Activated T-helper 1 cell treated with anti-CD3 and anti-CD28 coated beads, Interleukin-12 subunit alpha, Interleukin-12 subunit beta, Interleukin-2, Interleukin-4 antibody, amounts not matched to agents 30 ng/mL and 10 ng/mL and 1 ng/mL, durations not matched to agents 14 hours and 24 hours and 36 hours (primary cell): Measurements from ENCODE around the gene PARP8. TPM values are rescaled to one million over a fixed set of nuclear protein-coding genes. Genes with fewer than 3 reads are reported as not detected.

ENCODE experiments used
- DNase-seq: peaks from one replicate; pipeline ENCODE4 v3.0.0; 2021; ENCODE audit warnings: low spot score
- H3K27ac Mint-ChIP-seq: one replicate; pipeline ENCODE4 v1.8.0; 2021; ENCODE audit warnings: mild to moderate bottlenecking, mixed read lengths
- H3K27me3 Mint-ChIP-seq: one replicate; pipeline ENCODE4 v1.8.0; 2022; ENCODE audit warnings: mild to moderate bottlenecking, moderate library complexity, mixed read lengths; ENCODE audit not compliant: insufficient read depth
- H3K36me3 Mint-ChIP-seq: one replicate; pipeline ENCODE4 v1.8.0; 2021; ENCODE audit warnings: low read depth, mixed read lengths
- H3K4me1 Mint-ChIP-seq: one replicate; pipeline ENCODE4 v1.8.0; 2021; ENCODE audit warnings: low read depth, mixed read lengths
- H3K4me3 Mint-ChIP-seq: one replicate; pipeline ENCODE4 v1.8.0; 2021; ENCODE audit warnings: mild to moderate bottlenecking, moderate library complexity, mixed read lengths
- H3K9me3 Mint-ChIP-seq: one replicate; pipeline ENCODE4 v1.8.0; 2021; ENCODE audit warnings: mixed read lengths
- intact Hi-C: fragments of 100-400 bp; cut with micrococcal nuclease; formaldehyde crosslinking; loops from one replicate; pipeline ENCODE4 v1.15.1; 2024
- total RNA-seq: library from RNA; stranded (reverse); gene quantifications from 2 replicates; pipeline ENCODE4 v1.2.3, GENCODE V29; 2022

PARP8 gene
- total RNA-seq, 1 donor from 2014 or later, result 22.9 TPM

DNA sequence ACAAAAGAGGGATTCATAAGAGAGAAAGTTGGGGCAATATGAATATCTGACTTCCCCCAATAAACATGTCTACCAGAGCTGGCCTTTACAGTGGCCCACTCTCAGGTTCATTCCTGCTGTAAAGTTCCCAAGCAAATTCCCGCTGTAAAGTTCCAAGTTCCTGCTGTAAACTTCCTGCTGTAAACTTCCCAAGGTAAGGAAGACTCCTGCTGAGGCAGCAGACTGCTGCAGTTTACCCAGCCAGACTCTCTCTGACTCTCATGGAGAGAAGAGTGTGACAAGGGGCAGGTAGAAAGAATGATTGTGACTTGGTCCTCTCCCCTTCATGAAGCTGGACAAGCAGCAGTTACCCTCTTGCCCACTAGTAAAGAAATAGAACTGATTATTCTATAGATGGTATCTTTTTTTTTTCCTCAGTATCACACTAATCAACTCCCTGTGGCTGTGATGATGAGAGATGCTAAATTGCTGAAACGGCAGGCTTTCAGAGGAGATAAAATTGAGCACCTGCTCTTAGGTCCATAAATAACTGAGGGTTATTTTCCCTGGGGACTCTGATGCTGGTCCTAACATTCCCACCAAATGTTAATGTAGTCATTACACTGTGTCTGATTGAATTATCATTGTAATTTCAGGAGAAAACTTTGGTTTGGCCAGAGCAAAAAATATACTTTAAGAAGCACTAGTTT, 220.4 kb downstream of the PARP8 start:
- H3K27ac Mint-ChIP-seq, result no peak overlapping the region
- intact Hi-C loops, result no loop called here
- H3K4me3 Mint-ChIP-seq, result no peak overlapping the region
- H3K4me1 Mint-ChIP-seq, result no peaks in the 10 kb centered on the region
- no peak for DNase-seq
- no peaks in the 10 kb centered on the region for H3K9me3 Mint-ChIP-seq
- no peaks in the 10 kb centered on the region for H3K36me3 Mint-ChIP-seq
- H3K27me3 Mint-ChIP-seq, result peaks cover 2% of the 10 kb centered on the region

DNA sequence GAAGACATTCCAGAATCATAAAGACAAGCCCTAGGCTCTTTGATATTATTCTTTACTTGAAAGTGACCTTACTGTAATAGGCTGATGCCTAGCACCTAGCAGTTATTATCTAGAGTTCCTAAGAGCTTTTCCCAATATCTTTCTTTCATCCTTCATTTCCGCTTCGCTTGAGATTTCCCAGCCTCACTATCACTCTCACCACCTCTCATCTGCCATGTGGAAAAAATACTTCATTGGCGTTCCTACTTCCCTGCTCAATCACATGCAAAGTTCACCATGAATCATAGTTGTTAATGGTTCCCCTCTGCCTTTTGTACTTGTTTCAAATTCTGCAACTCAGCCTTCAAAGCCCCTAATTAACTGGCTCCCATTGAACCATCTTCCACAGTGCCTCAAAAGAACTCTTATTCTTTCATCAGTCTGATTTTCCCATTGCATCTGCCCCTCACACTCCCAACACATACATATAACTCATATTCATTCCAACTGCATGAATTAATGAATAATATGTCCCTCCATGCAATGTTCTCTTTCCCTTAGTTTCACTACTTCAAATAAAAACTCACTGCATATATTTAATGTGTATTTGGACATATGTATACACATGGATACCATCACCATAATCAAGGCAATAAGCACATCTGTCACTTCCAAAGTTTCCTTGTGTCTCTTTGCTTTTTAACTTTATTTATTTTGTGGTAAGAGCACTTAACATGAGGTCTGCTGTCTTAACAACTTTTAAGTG, 221.6 kb downstream of the PARP8 start:
- Mint-ChIP-seq H3K27me3 (peaks cover under 1% of the 10 kb centered on the region), H3K36me3 (no peaks in the 10 kb centered on the region), H3K27ac (no peak overlapping the region), H3K4me1 (no peaks in the 10 kb centered on the region), H3K4me3 (no peak overlapping the region), H3K9me3 (no peaks in the 10 kb centered on the region)
- intact Hi-C loops, result no loop called here
- no peak for DNase-seq

DNA sequence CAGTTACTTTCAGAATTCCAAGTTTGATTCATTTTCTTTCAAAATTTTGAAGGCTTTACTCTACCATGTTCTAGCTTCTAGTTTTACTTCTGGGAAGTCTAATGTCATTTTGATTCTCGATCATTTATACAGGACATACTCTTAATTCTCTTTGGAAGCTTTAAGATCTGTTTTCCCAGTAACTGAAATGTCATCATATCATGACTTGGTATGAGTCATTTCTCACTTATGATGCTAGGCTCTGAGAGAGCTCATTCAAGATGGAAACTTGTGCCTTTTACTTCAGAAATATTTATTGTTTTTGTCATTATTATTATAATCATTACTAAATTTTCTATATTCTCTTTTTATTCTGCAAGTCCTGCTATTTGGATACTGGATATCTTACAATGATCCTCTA, 222.3 kb downstream of the PARP8 start:
- Mint-ChIP-seq H3K9me3 (no peaks in the 10 kb centered on the region), H3K4me3 (no peak overlapping the region), H3K27ac (no peak overlapping the region), H3K36me3 (no peaks in the 10 kb centered on the region), H3K27me3 (no peaks in the 10 kb centered on the region), H3K4me1 (no peaks in the 10 kb centered on the region)
- intact Hi-C loops, result no loop called here
- no peak for DNase-seq

DNA sequence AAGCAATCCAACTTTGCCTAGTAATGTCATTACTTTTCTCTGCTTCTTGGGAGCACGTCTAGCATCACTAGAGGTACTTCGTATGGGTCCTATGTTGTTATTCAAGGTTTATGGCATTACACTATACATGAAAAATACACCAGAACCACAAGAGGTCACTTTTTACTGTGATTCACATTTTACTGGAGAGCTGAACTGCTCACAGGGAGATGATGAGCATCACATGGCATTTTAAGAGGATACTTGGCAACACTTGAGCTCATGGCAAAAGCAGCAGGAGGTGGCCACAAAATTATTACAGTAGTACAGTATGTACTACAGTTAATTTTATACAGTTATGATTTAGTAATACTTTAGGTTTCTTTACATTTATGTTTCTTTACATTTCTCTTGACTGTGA, 223.4 kb downstream of the PARP8 start:
- intact Hi-C loops, result no loop called here
- Mint-ChIP-seq H3K4me1 (no peaks in the 10 kb centered on the region), H3K27me3 (no peaks in the 10 kb centered on the region), H3K36me3 (no peaks in the 10 kb centered on the region), H3K9me3 (no peaks in the 10 kb centered on the region), H3K4me3 (no peak overlapping the region), H3K27ac (no peak overlapping the region)
- no peak for DNase-seq

Other genes with a start within 250 kb of the PARP8 start
- 80.6 and 81.8 TPM in 2 replicates for gene EMB, start 225.3 kb upstream of the PARP8 start, total RNA-seq